Measurements from ENCODE around the gene RHBDF2. TPM values are rescaled to one million over a fixed set of nuclear protein-coding genes. Genes with fewer than 3 reads are reported as not detected.

Gene RHBDF2
- total RNA-seq, 4 donors from 2014 or later = 45.9 to 82.6 (median 52.6) TPM

DNA sequence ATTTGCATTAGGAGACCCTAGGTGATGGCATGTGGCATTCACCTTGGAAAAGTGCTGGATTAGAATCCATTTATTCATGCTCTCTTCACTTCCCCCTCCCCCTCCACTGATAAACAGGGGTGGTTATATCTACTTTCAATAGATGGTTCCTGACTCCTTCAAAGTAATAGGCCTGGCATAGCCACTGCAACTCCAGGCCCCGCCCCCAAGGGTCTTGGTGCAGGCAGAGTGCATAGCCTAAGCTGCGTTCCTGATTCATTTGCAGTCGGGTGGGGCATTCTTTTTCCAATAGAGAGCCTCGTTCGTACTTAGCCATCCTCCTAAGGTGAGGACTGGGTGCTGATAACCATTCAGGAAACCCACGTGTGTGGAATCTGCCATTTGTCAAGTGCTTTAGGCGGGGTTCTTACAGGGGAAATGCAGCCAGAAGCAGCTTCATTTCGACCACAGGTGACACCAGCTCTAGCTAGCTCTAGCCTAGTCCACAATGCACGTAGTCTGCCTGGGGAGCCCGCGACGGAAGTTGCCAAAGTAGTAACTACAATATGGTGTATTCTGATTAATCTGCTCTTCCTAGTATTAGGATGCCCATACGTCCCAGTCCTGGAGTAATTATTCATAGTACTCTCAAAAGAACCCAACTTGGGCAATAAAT, 59.4 kb downstream of the RHBDF2 start:
- H3K4me1 ChIP-seq = no peaks in the 10 kb centered on the region
- no peak overlapping the region for H3K27ac ChIP-seq
- no peak for DNase-seq (ENCODE audit: low spot score in 2 of 2)
- H3K4me3 ChIP-seq = no peak overlapping the region
- WGBS = 72% methylated on average over 13 of the region's 13 CpGs
- no peaks in the 10 kb centered on the region for H3K27me3 ChIP-seq
- no peaks in the 10 kb centered on the region for H3K9me3 ChIP-seq
- TF ChIP-seq POLR2A (IDR thresholded peaks at IDR 0.05) (no peak), POLR2AphosphoS5 (IDR thresholded peaks at IDR 0.05) (no peak), EP300 (IDR thresholded peaks at IDR 0.05) (no peak)
- TF ChIP-seq, protein P1, sequence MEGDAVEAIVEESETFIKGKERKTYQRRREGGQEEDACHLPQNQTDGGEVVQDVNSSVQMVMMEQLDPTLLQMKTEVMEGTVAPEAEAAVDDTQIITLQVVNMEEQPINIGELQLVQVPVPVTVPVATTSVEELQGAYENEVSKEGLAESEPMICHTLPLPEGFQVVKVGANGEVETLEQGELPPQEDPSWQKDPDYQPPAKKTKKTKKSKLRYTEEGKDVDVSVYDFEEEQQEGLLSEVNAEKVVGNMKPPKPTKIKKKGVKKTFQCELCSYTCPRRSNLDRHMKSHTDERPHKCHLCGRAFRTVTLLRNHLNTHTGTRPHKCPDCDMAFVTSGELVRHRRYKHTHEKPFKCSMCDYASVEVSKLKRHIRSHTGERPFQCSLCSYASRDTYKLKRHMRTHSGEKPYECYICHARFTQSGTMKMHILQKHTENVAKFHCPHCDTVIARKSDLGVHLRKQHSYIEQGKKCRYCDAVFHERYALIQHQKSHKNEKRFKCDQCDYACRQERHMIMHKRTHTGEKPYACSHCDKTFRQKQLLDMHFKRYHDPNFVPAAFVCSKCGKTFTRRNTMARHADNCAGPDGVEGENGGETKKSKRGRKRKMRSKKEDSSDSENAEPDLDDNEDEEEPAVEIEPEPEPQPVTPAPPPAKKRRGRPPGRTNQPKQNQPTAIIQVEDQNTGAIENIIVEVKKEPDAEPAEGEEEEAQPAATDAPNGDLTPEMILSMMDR (IDR thresholded peaks at IDR 0.05) = no peak
- no peaks in the 10 kb centered on the region for H3K36me3 ChIP-seq

DNA sequence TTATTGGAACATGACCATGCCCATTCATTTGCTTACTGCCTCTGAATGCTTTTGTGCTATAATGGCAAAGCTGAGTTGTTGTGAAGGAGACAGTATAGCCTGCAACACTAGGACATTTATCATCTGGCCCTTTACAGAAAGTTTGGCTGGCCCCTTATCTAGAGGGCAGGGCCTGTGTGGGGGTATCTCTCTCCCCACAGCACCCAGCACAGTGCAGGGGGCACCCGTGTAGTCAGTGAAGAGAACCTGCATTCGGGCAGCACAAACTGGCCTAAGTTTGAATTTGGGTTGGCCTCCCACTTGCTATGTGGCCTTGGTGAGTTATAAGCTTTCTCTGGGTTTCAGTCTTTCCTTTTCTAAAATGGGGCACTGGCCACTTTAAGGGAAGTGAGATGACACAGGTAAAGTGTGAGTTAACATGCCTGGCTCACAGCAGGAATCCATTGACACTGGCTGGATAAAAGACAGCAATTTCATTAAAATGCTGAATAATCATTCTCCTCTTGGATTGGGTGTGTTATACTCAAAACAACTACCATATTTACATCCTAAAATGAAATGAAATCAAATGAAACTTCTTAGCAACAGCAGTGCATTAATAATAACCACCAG, 60.4 kb downstream of the RHBDF2 start:
- no peak overlapping the region for H3K27ac ChIP-seq
- 96% methylated on average over 2 of the region's 2 CpGs for WGBS
- H3K4me3 ChIP-seq = no peak overlapping the region
- no peak for DNase-seq (ENCODE audit: low spot score in 2 of 2)
- H3K9me3 ChIP-seq = no peaks in the 10 kb centered on the region
- no peaks in the 10 kb centered on the region for H3K27me3 ChIP-seq
- TF ChIP-seq POLR2AphosphoS5 (IDR thresholded peaks at IDR 0.05) = no peak
- TF ChIP-seq, protein P1 (IDR thresholded peaks at IDR 0.05) = no peak
- no peak for TF ChIP-seq POLR2A (IDR thresholded peaks at IDR 0.05)
- TF ChIP-seq EP300 (IDR thresholded peaks at IDR 0.05) = no peak
- no peaks in the 10 kb centered on the region for H3K4me1 ChIP-seq
- H3K36me3 ChIP-seq = no peaks in the 10 kb centered on the region

DNA sequence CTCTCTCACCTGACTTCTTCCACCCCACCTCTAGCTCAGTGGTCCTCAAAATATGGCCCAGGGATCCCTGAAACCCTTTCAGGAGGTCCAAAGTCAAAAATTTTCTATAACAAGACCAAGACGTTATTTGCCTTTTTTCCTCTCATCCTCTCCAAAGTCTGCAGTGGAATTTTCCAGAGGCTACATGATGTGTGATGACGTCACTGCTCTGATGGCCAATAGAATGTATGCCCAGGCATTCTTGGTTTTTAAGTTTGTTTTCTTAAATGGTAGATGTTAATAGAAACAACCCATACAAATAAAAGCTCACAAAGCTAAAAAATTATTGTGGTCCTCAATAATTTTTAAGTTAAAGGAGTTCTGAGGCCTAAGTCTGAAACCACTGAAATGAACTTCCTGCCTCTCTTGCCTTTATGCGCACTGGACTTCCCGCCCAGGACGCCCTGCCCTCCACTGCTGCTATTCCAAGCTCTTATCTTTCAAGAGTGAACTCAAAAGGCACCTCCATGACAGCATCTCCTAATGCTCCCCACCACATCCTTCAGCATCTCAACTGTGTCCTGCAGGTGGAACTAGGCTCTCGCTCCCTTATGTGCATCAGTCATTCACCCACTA, 61.8 kb downstream of the RHBDF2 start:
- Histone ChIP-seq H3K36me3 (no peaks in the 10 kb centered on the region), H3K4me3 (no peak overlapping the region), H3K4me1 (peaks cover 4% of the 10 kb centered on the region), H3K27ac (no peak overlapping the region), H3K27me3 (no peaks in the 10 kb centered on the region), H3K9me3 (no peaks in the 10 kb centered on the region)
- 95% methylated on average over 6 of the region's 6 CpGs for WGBS
- DNase-seq (ENCODE audit: low spot score in 2 of 2) = no peak
- TF ChIP-seq POLR2AphosphoS5 (IDR thresholded peaks at IDR 0.05) (no peak), POLR2A (IDR thresholded peaks at IDR 0.05) (no peak)
- TF ChIP-seq, protein P1 (IDR thresholded peaks at IDR 0.05) = no peak

DNA sequence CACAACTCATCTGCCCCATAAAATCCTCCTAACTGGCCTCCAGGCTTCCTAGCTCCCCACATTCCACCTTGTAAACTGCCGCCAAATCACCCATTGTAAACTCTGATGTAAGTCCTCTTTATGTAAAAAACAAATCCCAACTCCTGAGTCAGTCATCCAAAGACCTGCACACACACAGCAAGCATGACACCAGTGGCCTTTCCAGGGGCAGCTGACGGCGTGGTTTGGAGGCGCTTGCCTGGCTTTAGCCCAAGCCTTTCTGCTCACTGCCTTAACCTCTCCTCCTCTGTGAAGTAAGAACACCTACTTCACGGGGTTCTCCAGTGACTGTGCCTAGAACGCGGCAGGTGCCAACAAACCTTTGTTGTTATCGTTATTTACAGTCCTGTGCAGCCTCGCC, 62.3 kb downstream of the RHBDF2 start:
- Histone ChIP-seq H3K4me1 (peaks cover 4% of the 10 kb centered on the region), H3K9me3 (no peaks in the 10 kb centered on the region), H3K27ac (no peak overlapping the region), H3K4me3 (no peak overlapping the region), H3K36me3 (no peaks in the 10 kb centered on the region), H3K27me3 (no peaks in the 10 kb centered on the region)
- WGBS = 73% methylated on average over 9 of the region's 9 CpGs
- no peak for DNase-seq (ENCODE audit: low spot score in 2 of 2)
- TF ChIP-seq, protein P1 (IDR thresholded peaks at IDR 0.05) = no peak
- TF ChIP-seq POLR2A (IDR thresholded peaks at IDR 0.05) (no peak), EP300 (IDR thresholded peaks at IDR 0.05) (no peak), POLR2AphosphoS5 (IDR thresholded peaks at IDR 0.05) (no peak)

Measured in suprapubic skin (tissue), 4 donors.